ENCODE data around the gene CCDC149.

CCDC149 gene

GRCh38 chr4:24799196-24799543, 113.7 kb downstream of the CCDC149 start:
- no peak for DNase-seq (ENCODE audit: low read depth)
- H3K4me3 ChIP-seq (ENCODE audit: low read depth, low read length), result no peak overlapping the region
- TF ChIP-seq CTCF (IDR thresholded peaks at IDR 0.05; ENCODE audit: control insufficient read depth, extremely low read depth, insufficient read depth), result no peak

- no peak overlapping the region for H3K4me3 ChIP-seq (ENCODE audit: low read depth, low read length)
- TF ChIP-seq CTCF (IDR thresholded peaks at IDR 0.05; ENCODE audit: control insufficient read depth, extremely low read depth, insufficient read depth), result no peak
- DNase-seq (ENCODE audit: low read depth), result no peak
These were observed 114.7 kb downstream of the CCDC149 start for GRCh38 chr4:24798036-24798610.

- DNase-seq (ENCODE audit: low read depth), result no peak
- TF ChIP-seq CTCF (IDR thresholded peaks at IDR 0.05; ENCODE audit: control insufficient read depth, extremely low read depth, insufficient read depth), result no peak
- no peak overlapping the region for H3K4me3 ChIP-seq (ENCODE audit: low read depth, low read length)
These were observed 116.2 kb downstream of the CCDC149 start for GRCh38 chr4:24796620-24797019.

- H3K4me3 ChIP-seq (ENCODE audit: low read depth, low read length), result peak overlapping the region; percentile 37
- DNase-seq (ENCODE audit: low read depth), result no peak
- TF ChIP-seq CTCF (IDR thresholded peaks at IDR 0.05; ENCODE audit: control insufficient read depth, extremely low read depth, insufficient read depth), result no peak
These were observed 117.0 kb downstream of the CCDC149 start for GRCh38 chr4:24795666-24796381.

GRCh38 chr4:24794916-24795665, 117.8 kb downstream of the CCDC149 start, which contains the start of gene SOD3:
Gene SOD3 (plus strand): TSS chr4:24795573. CDS start chr4:24799522, 3,949 bp downstream.
- peak; percentile 71 for DNase-seq (ENCODE audit: low read depth)
- H3K4me3 ChIP-seq (ENCODE audit: low read depth, low read length), result peak within 1 kb of the TSS; percentile 37
- TF ChIP-seq CTCF (IDR thresholded peaks at IDR 0.05; ENCODE audit: control insufficient read depth, extremely low read depth, insufficient read depth), result no peak

- no peak for DNase-seq (ENCODE audit: low read depth)
- no peak overlapping the region for H3K4me3 ChIP-seq (ENCODE audit: low read depth, low read length)
- no peak for TF ChIP-seq CTCF (IDR thresholded peaks at IDR 0.05; ENCODE audit: control insufficient read depth, extremely low read depth, insufficient read depth)
These were observed 118.4 kb downstream of the CCDC149 start for GRCh38 chr4:24794480-24794879.

Data from LNCaP clone FGC (cell line).